Measurements from ENCODE around the gene ARL4D. TPM values are rescaled to one million over a fixed set of nuclear protein-coding genes. Genes with fewer than 3 reads are reported as not detected.

Gene ARL4D
- total and polyA plus RNA-seq, 2 of the 8 experiments (the other 6 are each of a cell fraction or from before 2014, with no cell fraction given): 8.4 to 9.2 TPM

- TF ChIP-seq BCL11A (IDR thresholded peaks at IDR 0.05; ENCODE audit: low read depth in 2 of 2, low read length in 2 of 2) (peak; percentile 22 to 82), RFX5 (IDR thresholded peaks at IDR 0.05; ENCODE audit: borderline replicate concordance, low read depth, low read length) (no peak), CREB1 (IDR thresholded peaks at IDR 0.05) (peak; percentile 86), JUND (IDR thresholded peaks at IDR 0.05; ENCODE audit: low read length) (peak; percentile 88), YY1 (IDR thresholded peaks at IDR 0.05; ENCODE audit: low read depth, low read length) (no peak), GABPA (IDR thresholded peaks at IDR 0.05; ENCODE audit: borderline replicate concordance, insufficient read depth, low read length) (no peak), POLR2A (IDR thresholded peaks at IDR 0.05; ENCODE audit: control extremely low read depth in 1 of 2, low read depth in 2 of 2, low read length in 2 of 2) (peak; percentile 100), RNF2 (IDR thresholded peaks at IDR 0.05; ENCODE audit: borderline replicate concordance, low read depth, low read length, missing control alignments, poor library complexity, severe bottlenecking) (no peak), TAF7 (optimal IDR thresholded peaks at IDR 0.05; ENCODE audit: borderline replicate concordance, low read depth, low read length) (peak; percentile 100), FOSL1 (IDR thresholded peaks at IDR 0.05; ENCODE audit: insufficient read depth, low read depth, low read length) (0 out of 2 replicates have a peak, but pooled peaks have one; percentile 8), KDM5A (IDR thresholded peaks at IDR 0.05; ENCODE audit: low read length) (no peak)
Observed at GRCh38 chr17:43360739-43361505, 37.9 kb upstream of the ARL4D start (continued).
